Thymus (tissue), 11 donors: ENCODE results near the gene LIPM. TPM values are rescaled to one million over a fixed set of nuclear protein-coding genes. Genes with fewer than 3 reads are reported as not detected.
A peak's percentile ranks its signal among the peaks of the same experiment; 100 is the strongest.
"Not testable (repeated sequence)": the region's sequence is repeated elsewhere in the genome, so short reads cannot be mapped to it uniquely, and the experiment has no call there.

Source experiments
- DNase-seq, 9 donors: peaks; one replicate each; pipeline ENCODE4 v3.0.0-alpha.2; 2013; ENCODE audit warnings: low spot score in 9 of 9, low read depth in 6 of 9, missing footprints in 1 of 9
- H3K27ac ChIP-seq, 2 donors: one replicate each; pipeline ENCODE4 v1.5.1; 2013; ENCODE audit warnings: control low read depth in 1 of 2, low read depth in 1 of 2, low read length in 1 of 2, mild to moderate bottlenecking in 1 of 2, moderate library complexity in 1 of 2
- H3K27me3 ChIP-seq, 2 donors: one replicate each; pipeline ENCODE4 v1.5.1; 2013; ENCODE audit warnings: low read length in 1 of 2; ENCODE audit not compliant: control insufficient read depth in 2 of 2, insufficient read depth in 1 of 2
- H3K36me3 ChIP-seq, 2 donors: one replicate each; pipeline ENCODE4 v1.5.1; 2013; ENCODE audit warnings: low read length in 1 of 2, mild to moderate bottlenecking in 1 of 2, moderate library complexity in 1 of 2; ENCODE audit not compliant: control insufficient read depth in 2 of 2, insufficient read depth in 2 of 2
- H3K4me1 ChIP-seq, 2 donors: one replicate each; pipeline ENCODE4 v1.5.1; 2013; ENCODE audit warnings: low read length in 2 of 2; ENCODE audit not compliant: control insufficient read depth in 2 of 2, insufficient read depth in 2 of 2
- H3K4me3 ChIP-seq, 2 donors: one replicate each; pipeline ENCODE4 v1.5.1; 2013; ENCODE audit warnings: low read length in 2 of 2, control low read depth in 1 of 2, mild to moderate bottlenecking in 1 of 2
- H3K9me3 ChIP-seq, 2 donors: one replicate each; pipeline ENCODE4 v1.5.1; 2013; ENCODE audit warnings: low read length in 1 of 2, mild to moderate bottlenecking in 1 of 2; ENCODE audit not compliant: control insufficient read depth in 2 of 2, insufficient read depth in 1 of 2
- WGBS: extraction: QIAGEN DNeasy Blood & Tissue Kit; methylation state at CpG from one replicate; pipeline ENCODE4 v1.1.7; 2013; 5-methylcytosine and 5-hydroxymethylcytosine counted together
- polyA plus RNA-seq: library from polyadenylated mRNA; stranded (reverse); fragments of 200-250 nt; gene quantifications from one replicate; pipeline ENCODE4 v1.2.3, GENCODE V29; 2013
- total RNA-seq: library from RNA; stranded (reverse); fragments of 120-200 nt; gene quantifications from one replicate; pipeline ENCODE4 v1.2.4, GENCODE V29; 2013
- donor health status: healthy.

Gene LIPM
- total and polyA plus RNA-seq, 2 donors = 0.57 TPM; not detected in 1

- DNase-seq = no peak
- no peaks in the 10 kb centered on the region for H3K9me3 ChIP-seq
- no peaks in the 10 kb centered on the region for H3K36me3 ChIP-seq
- no peak overlapping the region for H3K27ac ChIP-seq
- no peaks in the 10 kb centered on the region for H3K27me3 ChIP-seq
- H3K4me3 ChIP-seq = no peak overlapping the region
- peaks cover 2 to 18% of the 10 kb centered on the region in 2 donors for H3K4me1 ChIP-seq
Observed at GRCh38 chr10:88832376-88832775, 29.8 kb downstream of the LIPM start.

- Histone ChIP-seq H3K4me1 (peaks cover 2 to 18% of the 10 kb centered on the region in 2 donors), H3K36me3 (no peaks in the 10 kb centered on the region), H3K27ac (no peak overlapping the region), H3K4me3 (no peak overlapping the region), H3K27me3 (no peaks in the 10 kb centered on the region), H3K9me3 (no peaks in the 10 kb centered on the region)
- 96% methylated on average over 2 of the region's 2 CpGs for WGBS
- DNase-seq = no peak
Observed at GRCh38 chr10:88833156-88833555, 30.6 kb downstream of the LIPM start.

GRCh38 chr10:88833723-88834122 lies 31.2 kb downstream of the LIPM start:
- 12% methylated on average over 2 of the region's 2 CpGs for WGBS
- Histone ChIP-seq H3K4me1 (peaks cover 2 to 18% of the 10 kb centered on the region in 2 donors), H3K36me3 (no peaks in the 10 kb centered on the region), H3K27me3 (no peaks in the 10 kb centered on the region), H3K9me3 (no peaks in the 10 kb centered on the region), H3K4me3 (no peak overlapping the region), H3K27ac (no peak overlapping the region)
- no peak for DNase-seq

GRCh38 chr10:88835096-88835909 lies 32.8 kb downstream of the LIPM start:
- peaks cover 2 to 14% of the 10 kb centered on the region in 2 donors for H3K4me1 ChIP-seq
- peak; percentile 65 to 94 (median 89) for DNase-seq
- H3K36me3 ChIP-seq = no peaks in the 10 kb centered on the region
- 21% methylated on average over 10 of the region's 10 CpGs for WGBS
- no peaks in the 10 kb centered on the region for H3K27me3 ChIP-seq
- no peak overlapping the region for H3K27ac ChIP-seq
- H3K9me3 ChIP-seq = no peaks in the 10 kb centered on the region
- H3K4me3 ChIP-seq = no peak overlapping the region

- Histone ChIP-seq H3K4me1 (peaks cover 0 to 9% of the 10 kb centered on the region in 2 donors), H3K27ac (no peak overlapping the region), H3K4me3 (no peak overlapping the region), H3K36me3 (no peaks in the 10 kb centered on the region), H3K9me3 (no peaks in the 10 kb centered on the region), H3K27me3 (no peaks in the 10 kb centered on the region)
- 46% methylated on average over 2 of the region's 2 CpGs for WGBS
- no peak for DNase-seq
Observed at GRCh38 chr10:88835910-88836221, 33.3 kb downstream of the LIPM start.

GRCh38 chr10:88837632-88838031 lies 35.1 kb downstream of the LIPM start:
- DNase-seq, H3K9me3 ChIP-seq, H3K36me3 ChIP-seq, H3K4me3 ChIP-seq, H3K27me3 ChIP-seq, H3K4me1 ChIP-seq, H3K27ac ChIP-seq: not testable (repeated sequence)

- Histone ChIP-seq H3K4me3 (no peak overlapping the region), H3K27me3 (no peaks in the 10 kb centered on the region), H3K36me3 (no peaks in the 10 kb centered on the region), H3K4me1 (peaks cover 0 to under 1% of the 10 kb centered on the region in 2 donors), H3K9me3 (no peaks in the 10 kb centered on the region), H3K27ac (no peak overlapping the region)
- no peak for DNase-seq
- WGBS = 97% methylated on average over 5 of the region's 5 CpGs
Observed at GRCh38 chr10:88838766-88839350, 36.3 kb downstream of the LIPM start.

GRCh38 chr10:88840104-88840503 lies 37.6 kb downstream of the LIPM start:
- no peaks in the 10 kb centered on the region for H3K9me3 ChIP-seq
- H3K4me1 ChIP-seq = no peaks in the 10 kb centered on the region
- DNase-seq = no peak
- WGBS = 99% methylated on average over 3 of the region's 3 CpGs
- H3K27ac ChIP-seq = no peak overlapping the region
- H3K4me3 ChIP-seq = no peak overlapping the region
- H3K27me3 ChIP-seq = no peaks in the 10 kb centered on the region
- H3K36me3 ChIP-seq = no peaks in the 10 kb centered on the region

GRCh38 chr10:88840881-88841280 lies 38.4 kb downstream of the LIPM start:
- Histone ChIP-seq H3K36me3 (no peaks in the 10 kb centered on the region), H3K9me3 (no peaks in the 10 kb centered on the region), H3K27me3 (no peaks in the 10 kb centered on the region), H3K4me3 (no peak overlapping the region), H3K4me1 (no peaks in the 10 kb centered on the region), H3K27ac (no peak overlapping the region)
- DNase-seq = no peak
- 91% methylated on average over 5 of the region's 5 CpGs for WGBS
